ENCODE measurements around the gene FAM83F.
"Not testable (repeated sequence)": the region's sequence is repeated elsewhere in the genome, so short reads cannot be mapped to it uniquely, and the experiment has no call there.

The FAM83F gene

GRCh38 chr22:39979458-39979857 lies 15.3 kb upstream of the FAM83F start:
- H3K27ac Mint-ChIP-seq = no peak overlapping the region
- H3K36me3 Mint-ChIP-seq (ENCODE audit: low read depth) = peaks cover 33% of the 10 kb centered on the region
- peaks cover 5% of the 10 kb centered on the region for H3K4me1 Mint-ChIP-seq (ENCODE audit: low read depth)
- H3K27me3 Mint-ChIP-seq (ENCODE audit: low read depth) = peaks cover 10% of the 10 kb centered on the region
- H3K9me3 Mint-ChIP-seq = no peaks in the 10 kb centered on the region
- H3K4me3 Mint-ChIP-seq = no peak overlapping the region

GRCh38 chr22:39980596-39980995 lies 14.2 kb upstream of the FAM83F start:
- Mint-ChIP-seq H3K4me3 (no peak overlapping the region), H3K36me3 (ENCODE audit: low read depth) (peaks cover 30% of the 10 kb centered on the region), H3K4me1 (ENCODE audit: low read depth) (peaks cover 10% of the 10 kb centered on the region), H3K27me3 (ENCODE audit: low read depth) (peaks cover 14% of the 10 kb centered on the region), H3K9me3 (no peaks in the 10 kb centered on the region), H3K27ac (no peak overlapping the region)

GRCh38 chr22:39983346-39983745 lies 11.4 kb upstream of the FAM83F start:
- H3K27me3 Mint-ChIP-seq (ENCODE audit: low read depth) = peaks cover 17% of the 10 kb centered on the region
- H3K4me1 Mint-ChIP-seq (ENCODE audit: low read depth) = peaks cover 17% of the 10 kb centered on the region
- H3K9me3 Mint-ChIP-seq = no peaks in the 10 kb centered on the region
- H3K4me3 Mint-ChIP-seq = no peak overlapping the region
- H3K27ac Mint-ChIP-seq = no peak overlapping the region
- H3K36me3 Mint-ChIP-seq (ENCODE audit: low read depth) = peaks cover 12% of the 10 kb centered on the region

GRCh38 chr22:39984006-39984405 lies 10.7 kb upstream of the FAM83F start:
- H3K4me1 Mint-ChIP-seq (ENCODE audit: low read depth) = peaks cover 17% of the 10 kb centered on the region
- no peaks in the 10 kb centered on the region for H3K9me3 Mint-ChIP-seq
- H3K27me3 Mint-ChIP-seq (ENCODE audit: low read depth) = peaks cover 23% of the 10 kb centered on the region
- peaks cover 12% of the 10 kb centered on the region for H3K36me3 Mint-ChIP-seq (ENCODE audit: low read depth)
- no peak overlapping the region for H3K4me3 Mint-ChIP-seq
- H3K27ac Mint-ChIP-seq = no peak overlapping the region

GRCh38 chr22:39984746-39985145 lies 10.0 kb upstream of the FAM83F start:
- H3K9me3 Mint-ChIP-seq = no peaks in the 10 kb centered on the region
- H3K36me3 Mint-ChIP-seq (ENCODE audit: low read depth) = peaks cover 9% of the 10 kb centered on the region
- peaks cover 28% of the 10 kb centered on the region for H3K27me3 Mint-ChIP-seq (ENCODE audit: low read depth)
- no peak overlapping the region for H3K4me3 Mint-ChIP-seq
- H3K4me1 Mint-ChIP-seq (ENCODE audit: low read depth) = peaks cover 17% of the 10 kb centered on the region
- no peak overlapping the region for H3K27ac Mint-ChIP-seq

GRCh38 chr22:39985383-39986035 lies 9.2 kb upstream of the FAM83F start:
- Mint-ChIP-seq H3K4me3 (no peak overlapping the region), H3K27me3 (ENCODE audit: low read depth) (peaks cover 28% of the 10 kb centered on the region), H3K27ac (no peak overlapping the region), H3K4me1 (ENCODE audit: low read depth) (peaks cover 12% of the 10 kb centered on the region), H3K36me3 (ENCODE audit: low read depth) (peaks cover 5% of the 10 kb centered on the region), H3K9me3 (no peaks in the 10 kb centered on the region)

- Mint-ChIP-seq H3K9me3 (no peaks in the 10 kb centered on the region), H3K36me3 (ENCODE audit: low read depth) (peaks cover 5% of the 10 kb centered on the region), H3K4me3 (no peak overlapping the region), H3K27ac (no peak overlapping the region), H3K4me1 (ENCODE audit: low read depth) (peaks cover 12% of the 10 kb centered on the region), H3K27me3 (ENCODE audit: low read depth) (peaks cover 44% of the 10 kb centered on the region)
Observed at GRCh38 chr22:39988386-39989114, 6.2 kb upstream of the FAM83F start.

- H3K27me3 Mint-ChIP-seq (ENCODE audit: low read depth) = peaks cover 46% of the 10 kb centered on the region
- peaks cover 5% of the 10 kb centered on the region for H3K36me3 Mint-ChIP-seq (ENCODE audit: low read depth)
- H3K4me1 Mint-ChIP-seq (ENCODE audit: low read depth) = peaks cover 17% of the 10 kb centered on the region
- H3K4me3 Mint-ChIP-seq = no peak overlapping the region
- no peak overlapping the region for H3K27ac Mint-ChIP-seq
- no peaks in the 10 kb centered on the region for H3K9me3 Mint-ChIP-seq
Observed at GRCh38 chr22:39989633-39990032, 5.1 kb upstream of the FAM83F start.

GRCh38 chr22:39990686-39991085 lies 4.1 kb upstream of the FAM83F start:
- Mint-ChIP-seq H3K4me3 (no peak overlapping the region), H3K36me3 (ENCODE audit: low read depth) (no peaks in the 10 kb centered on the region), H3K9me3 (no peaks in the 10 kb centered on the region), H3K27ac (no peak overlapping the region), H3K27me3 (ENCODE audit: low read depth) (peaks cover 44% of the 10 kb centered on the region), H3K4me1 (ENCODE audit: low read depth) (peaks cover 11% of the 10 kb centered on the region)

GRCh38 chr22:39991159-39991860 lies 3.4 kb upstream of the FAM83F start:
- Mint-ChIP-seq H3K27ac (no peak overlapping the region), H3K36me3 (ENCODE audit: low read depth) (no peaks in the 10 kb centered on the region), H3K4me1 (ENCODE audit: low read depth) (peaks cover 6% of the 10 kb centered on the region), H3K4me3 (no peak overlapping the region), H3K9me3 (no peaks in the 10 kb centered on the region), H3K27me3 (ENCODE audit: low read depth) (peaks cover 50% of the 10 kb centered on the region)

GRCh38 chr22:39992088-39992826 lies 2.5 kb upstream of the FAM83F start:
- Mint-ChIP-seq H3K4me3 (no peak overlapping the region), H3K9me3 (no peaks in the 10 kb centered on the region), H3K27me3 (ENCODE audit: low read depth) (peaks cover 58% of the 10 kb centered on the region), H3K4me1 (ENCODE audit: low read depth) (peaks cover 5% of the 10 kb centered on the region), H3K27ac (no peak overlapping the region), H3K36me3 (ENCODE audit: low read depth) (no peaks in the 10 kb centered on the region)

- not testable (repeated sequence) for H3K27ac Mint-ChIP-seq; H3K36me3 Mint-ChIP-seq (ENCODE audit: low read depth)
- H3K27me3 Mint-ChIP-seq (ENCODE audit: low read depth) = peaks cover 62% of the 10 kb centered on the region
Observed at GRCh38 chr22:39992894-39993293, 1.9 kb upstream of the FAM83F start.

GRCh38 chr22:39994041-39994565 lies 651 bp upstream of the FAM83F start:
- Mint-ChIP-seq H3K9me3 (no peaks in the 10 kb centered on the region), H3K4me3 (peak overlapping the region; percentile 29), H3K4me1 (ENCODE audit: low read depth) (peaks cover 5% of the 10 kb centered on the region), H3K27me3 (ENCODE audit: low read depth) (peaks cover 52% of the 10 kb centered on the region), H3K36me3 (ENCODE audit: low read depth) (no peaks in the 10 kb centered on the region), H3K27ac (no peak overlapping the region)

More at GRCh38 chr22:39992894-39993293, 1.9 kb upstream of the FAM83F start:
- H3K4me1 Mint-ChIP-seq (ENCODE audit: low read depth); H3K4me3 Mint-ChIP-seq; H3K9me3 Mint-ChIP-seq: not testable (repeated sequence)

Measured in T-helper 1 cell treated with Interleukin-12 subunit alpha and Interleukin-12 subunit beta and Interleukin-4 antibody, amounts not matched to agents 30 μg/mL and 1 μg/mL, for 36 hours (primary cell).